ENCODE results near the gene BMERB1. TPM values are rescaled to one million over a fixed set of nuclear protein-coding genes. Genes with fewer than 3 reads are reported as not detected.
"Not testable (repeated sequence)": the region's sequence is repeated elsewhere in the genome, so short reads cannot be mapped to it uniquely, and the experiment has no call there.

Gene BMERB1
- polyA plus RNA-seq, 1 of the 3 experiments (the other 2 are of a cell fraction), result 33.9 TPM

DNA sequence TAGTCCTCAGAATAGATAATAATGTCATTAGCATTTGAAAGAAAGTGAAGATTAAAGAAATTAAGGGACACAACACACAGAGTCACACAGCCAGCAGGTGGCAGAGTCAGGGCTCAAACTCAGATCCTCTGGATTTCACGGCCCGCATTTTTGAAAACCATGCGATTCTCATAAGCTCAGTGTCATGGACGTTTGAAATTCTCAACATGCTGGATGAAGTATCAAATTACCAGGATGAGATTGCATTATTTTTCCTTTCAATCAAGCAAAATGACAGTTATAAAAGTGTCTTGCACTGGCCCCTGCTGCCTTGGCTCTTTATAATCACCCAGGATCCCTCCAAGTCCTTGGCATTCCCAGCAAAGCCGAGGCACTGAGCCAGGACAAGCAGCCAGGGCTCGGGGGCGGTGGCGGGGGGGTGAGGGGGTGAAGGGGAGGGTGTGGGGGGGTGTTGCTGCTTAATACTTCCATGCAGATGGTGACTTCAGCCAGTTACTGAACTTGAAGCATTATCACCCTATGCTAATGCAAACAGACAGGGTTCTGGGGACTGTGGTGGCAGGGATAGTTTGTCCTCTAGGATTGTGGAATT lies 6.6 kb upstream of the BMERB1 start (continued):
- TF ChIP-seq NRF1 (IDR thresholded peaks at IDR 0.05; ENCODE audit: low read depth, low read length), result no peak
- peak; percentile 69 for TF ChIP-seq RAD21 (IDR thresholded peaks at IDR 0.05; ENCODE audit: low read length)
- 0 out of 4 replicates have a peak, but pooled peaks of 1 of the 2 experiments have one; percentile 39 for TF ChIP-seq EP300 (IDR thresholded peaks at IDR 0.05; ENCODE audit: borderline replicate concordance in 1 of 2, low read depth in 1 of 2, low read length in 1 of 2)
- peak; percentile 80 for TF ChIP-seq SMC3 (IDR thresholded peaks at IDR 0.05; ENCODE audit: low read depth, low read length)
- no peak for TF ChIP-seq CHD2 (IDR thresholded peaks at IDR 0.05; ENCODE audit: low read length, partially characterized antibody)
- no peak for TF ChIP-seq FOXJ3 (CRISPR knock-in tag; IDR thresholded peaks at IDR 0.05)
- no peak for TF ChIP-seq JUND (IDR thresholded peaks at IDR 0.05)
- no peak for TF ChIP-seq GABPA (IDR thresholded peaks at IDR 0.05; ENCODE audit: low read depth)
- no peak for TF ChIP-seq FOXM1 (IDR thresholded peaks at IDR 0.05; ENCODE audit: low read depth)
- TF ChIP-seq SIN3A (IDR thresholded peaks at IDR 0.05; ENCODE audit: borderline replicate concordance, low read depth, low read length), result peak; percentile 61; the same call in 1 of the 2 replicates
- no peak for TF ChIP-seq FOSL2 (IDR thresholded peaks at IDR 0.05; ENCODE audit: borderline replicate concordance, low read depth)
- TF ChIP-seq NFIC (IDR thresholded peaks at IDR 0.05; ENCODE audit: borderline replicate concordance), result peak; percentile 46; the same call in 1 of the 2 replicates

DNA sequence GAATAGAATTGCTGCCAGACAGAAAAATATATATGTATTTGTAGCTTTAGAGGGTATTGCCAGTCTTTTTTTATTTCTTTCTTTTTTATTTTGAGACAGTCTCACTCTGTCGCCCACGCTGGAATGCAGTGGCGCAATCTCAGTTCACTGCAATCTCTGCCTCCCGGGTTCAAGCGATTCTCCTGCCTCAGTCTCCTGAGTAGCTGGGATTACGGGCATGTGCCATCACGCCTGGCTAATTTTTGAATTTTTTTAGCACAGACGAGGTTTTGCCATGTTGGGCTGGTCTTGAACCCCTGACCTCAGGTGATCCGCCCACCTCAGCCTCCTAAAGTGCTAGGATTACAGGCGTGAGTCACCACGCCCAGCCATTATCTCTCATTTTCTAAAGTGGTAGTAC lies 3.5 kb upstream of the BMERB1 start:
- H3K9ac ChIP-seq; H3K4me1 ChIP-seq (ENCODE audit: control insufficient read depth in 1 of 2, insufficient read depth in 2 of 2, low read depth in 1 of 2, low read length in 1 of 2); H2AFZ ChIP-seq (ENCODE audit: low read depth); DNase-seq; H3K36me3 ChIP-seq (replicated peaks in 1 of 2; ENCODE audit: control insufficient read depth in 1 of 2, insufficient read depth in 2 of 2, low read length in 1 of 2); H3K4me2 ChIP-seq; H3K9me2 ChIP-seq; H3K9me3 ChIP-seq; H3F3A ChIP-seq (replicated peaks; ENCODE audit: insufficient read depth); H3K4me3 ChIP-seq (ENCODE audit: low read depth in 2 of 2, low read length in 1 of 2); H4K20me1 ChIP-seq (ENCODE audit: insufficient read depth); H3K27me3 ChIP-seq (ENCODE audit: insufficient read depth); H3K27ac ChIP-seq (ENCODE audit: low read depth in 2 of 2, low read length in 1 of 2); H3K79me2 ChIP-seq (ENCODE audit: insufficient read depth); POLR2A ChIA-PET: not testable (repeated sequence)
- CTCF ChIA-PET, result interaction anchor here (1.0 kb wide), 1 partner anchor 120 kb away, joined by 5 read pairs; no protein-coding TSS in a partner anchor
- WGBS (ENCODE audit: low lambda C conversion rate), result 90% methylated on average over 11 of the region's 11 CpGs

DNA sequence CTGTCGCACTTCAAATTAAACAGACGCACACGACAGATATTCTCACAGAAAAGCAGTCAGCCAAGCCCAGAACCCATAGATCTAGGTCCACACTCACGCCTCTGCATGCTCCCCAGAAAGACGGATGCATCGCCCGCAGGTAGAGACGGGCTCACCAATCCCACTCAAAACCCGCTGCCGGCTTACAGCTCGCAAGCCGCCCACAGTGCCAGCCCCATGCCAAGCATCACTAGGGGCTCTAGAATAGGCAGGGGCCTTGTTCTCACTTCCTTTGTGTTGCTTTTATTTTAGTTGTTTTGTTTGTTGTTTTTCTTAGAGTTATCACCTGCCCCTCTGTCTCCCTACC lies 336 bp upstream of the BMERB1 start:
- Histone ChIP-seq H3K36me3 (replicated peaks in 1 of 2; ENCODE audit: control insufficient read depth in 1 of 2, insufficient read depth in 2 of 2, low read length in 1 of 2) (no peaks in the 10 kb centered on the region), H3K79me2 (ENCODE audit: insufficient read depth) (peaks cover 39% of the 10 kb centered on the region), H3K4me1 (ENCODE audit: control insufficient read depth in 1 of 2, insufficient read depth in 2 of 2, low read depth in 1 of 2, low read length in 1 of 2) (peaks cover 2 to 4% of the 10 kb centered on the region in 2 experiments; a peak in 1 of 4 replicates), H4K20me1 (ENCODE audit: insufficient read depth) (no peaks in the 10 kb centered on the region), H3K4me2 (peak overlapping the region; percentile 90), H3F3A (replicated peaks; ENCODE audit: insufficient read depth) (peaks cover under 1% of the 10 kb centered on the region), H3K27ac (ENCODE audit: low read depth in 2 of 2, low read length in 1 of 2) (peak overlapping the region in 1 of 2 experiments; percentile 85; a peak in 2 of 4 replicates), H2AFZ (ENCODE audit: low read depth) (peak overlapping the region; percentile 100), H3K9me2 (no peaks in the 10 kb centered on the region), H3K9ac (peak overlapping the region; percentile 43; the same call in 1 of the 2 replicates), H3K9me3 (no peaks in the 10 kb centered on the region), H3K27me3 (ENCODE audit: insufficient read depth) (no peaks in the 10 kb centered on the region), H3K4me3 (ENCODE audit: low read depth in 2 of 2, low read length in 1 of 2) (peak overlapping the region; percentile 73 to 78)
- ChIA-PET POLR2A (no interaction called here), CTCF (interaction anchor here (0.6 to 3.1 kb wide), 3 partner anchors 18 to 117 kb away, joined by 3 to 15 read pairs (median 3); no protein-coding TSS in a partner anchor)
- 19% methylated on average over 12 of the region's 12 CpGs for WGBS (ENCODE audit: low lambda C conversion rate)
- no peak for DNase-seq
- TF ChIP-seq, protein P1, sequence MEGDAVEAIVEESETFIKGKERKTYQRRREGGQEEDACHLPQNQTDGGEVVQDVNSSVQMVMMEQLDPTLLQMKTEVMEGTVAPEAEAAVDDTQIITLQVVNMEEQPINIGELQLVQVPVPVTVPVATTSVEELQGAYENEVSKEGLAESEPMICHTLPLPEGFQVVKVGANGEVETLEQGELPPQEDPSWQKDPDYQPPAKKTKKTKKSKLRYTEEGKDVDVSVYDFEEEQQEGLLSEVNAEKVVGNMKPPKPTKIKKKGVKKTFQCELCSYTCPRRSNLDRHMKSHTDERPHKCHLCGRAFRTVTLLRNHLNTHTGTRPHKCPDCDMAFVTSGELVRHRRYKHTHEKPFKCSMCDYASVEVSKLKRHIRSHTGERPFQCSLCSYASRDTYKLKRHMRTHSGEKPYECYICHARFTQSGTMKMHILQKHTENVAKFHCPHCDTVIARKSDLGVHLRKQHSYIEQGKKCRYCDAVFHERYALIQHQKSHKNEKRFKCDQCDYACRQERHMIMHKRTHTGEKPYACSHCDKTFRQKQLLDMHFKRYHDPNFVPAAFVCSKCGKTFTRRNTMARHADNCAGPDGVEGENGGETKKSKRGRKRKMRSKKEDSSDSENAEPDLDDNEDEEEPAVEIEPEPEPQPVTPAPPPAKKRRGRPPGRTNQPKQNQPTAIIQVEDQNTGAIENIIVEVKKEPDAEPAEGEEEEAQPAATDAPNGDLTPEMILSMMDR (IDR thresholded peaks at IDR 0.05), result no peak
- TF ChIP-seq, protein P2, sequence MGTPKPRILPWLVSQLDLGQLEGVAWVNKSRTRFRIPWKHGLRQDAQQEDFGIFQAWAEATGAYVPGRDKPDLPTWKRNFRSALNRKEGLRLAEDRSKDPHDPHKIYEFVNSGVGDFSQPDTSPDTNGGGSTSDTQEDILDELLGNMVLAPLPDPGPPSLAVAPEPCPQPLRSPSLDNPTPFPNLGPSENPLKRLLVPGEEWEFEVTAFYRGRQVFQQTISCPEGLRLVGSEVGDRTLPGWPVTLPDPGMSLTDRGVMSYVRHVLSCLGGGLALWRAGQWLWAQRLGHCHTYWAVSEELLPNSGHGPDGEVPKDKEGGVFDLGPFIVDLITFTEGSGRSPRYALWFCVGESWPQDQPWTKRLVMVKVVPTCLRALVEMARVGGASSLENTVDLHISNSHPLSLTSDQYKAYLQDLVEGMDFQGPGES (IDR thresholded peaks at IDR 0.05; ENCODE audit: low read depth, low read length), result no peak
- TF ChIP-seq, protein P3, sequence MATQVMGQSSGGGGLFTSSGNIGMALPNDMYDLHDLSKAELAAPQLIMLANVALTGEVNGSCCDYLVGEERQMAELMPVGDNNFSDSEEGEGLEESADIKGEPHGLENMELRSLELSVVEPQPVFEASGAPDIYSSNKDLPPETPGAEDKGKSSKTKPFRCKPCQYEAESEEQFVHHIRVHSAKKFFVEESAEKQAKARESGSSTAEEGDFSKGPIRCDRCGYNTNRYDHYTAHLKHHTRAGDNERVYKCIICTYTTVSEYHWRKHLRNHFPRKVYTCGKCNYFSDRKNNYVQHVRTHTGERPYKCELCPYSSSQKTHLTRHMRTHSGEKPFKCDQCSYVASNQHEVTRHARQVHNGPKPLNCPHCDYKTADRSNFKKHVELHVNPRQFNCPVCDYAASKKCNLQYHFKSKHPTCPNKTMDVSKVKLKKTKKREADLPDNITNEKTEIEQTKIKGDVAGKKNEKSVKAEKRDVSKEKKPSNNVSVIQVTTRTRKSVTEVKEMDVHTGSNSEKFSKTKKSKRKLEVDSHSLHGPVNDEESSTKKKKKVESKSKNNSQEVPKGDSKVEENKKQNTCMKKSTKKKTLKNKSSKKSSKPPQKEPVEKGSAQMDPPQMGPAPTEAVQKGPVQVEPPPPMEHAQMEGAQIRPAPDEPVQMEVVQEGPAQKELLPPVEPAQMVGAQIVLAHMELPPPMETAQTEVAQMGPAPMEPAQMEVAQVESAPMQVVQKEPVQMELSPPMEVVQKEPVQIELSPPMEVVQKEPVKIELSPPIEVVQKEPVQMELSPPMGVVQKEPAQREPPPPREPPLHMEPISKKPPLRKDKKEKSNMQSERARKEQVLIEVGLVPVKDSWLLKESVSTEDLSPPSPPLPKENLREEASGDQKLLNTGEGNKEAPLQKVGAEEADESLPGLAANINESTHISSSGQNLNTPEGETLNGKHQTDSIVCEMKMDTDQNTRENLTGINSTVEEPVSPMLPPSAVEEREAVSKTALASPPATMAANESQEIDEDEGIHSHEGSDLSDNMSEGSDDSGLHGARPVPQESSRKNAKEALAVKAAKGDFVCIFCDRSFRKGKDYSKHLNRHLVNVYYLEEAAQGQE (IDR thresholded peaks at IDR 0.05; ENCODE audit: low read depth, low read length), result no peak
- TF ChIP-seq RCOR1 (IDR thresholded peaks at IDR 0.05; ENCODE audit: low read length) (no peak), RAD21 (IDR thresholded peaks at IDR 0.05; ENCODE audit: low read length) (no peak), JUND (IDR thresholded peaks at IDR 0.05) (no peak)
- TF ChIP-seq, protein P4, sequence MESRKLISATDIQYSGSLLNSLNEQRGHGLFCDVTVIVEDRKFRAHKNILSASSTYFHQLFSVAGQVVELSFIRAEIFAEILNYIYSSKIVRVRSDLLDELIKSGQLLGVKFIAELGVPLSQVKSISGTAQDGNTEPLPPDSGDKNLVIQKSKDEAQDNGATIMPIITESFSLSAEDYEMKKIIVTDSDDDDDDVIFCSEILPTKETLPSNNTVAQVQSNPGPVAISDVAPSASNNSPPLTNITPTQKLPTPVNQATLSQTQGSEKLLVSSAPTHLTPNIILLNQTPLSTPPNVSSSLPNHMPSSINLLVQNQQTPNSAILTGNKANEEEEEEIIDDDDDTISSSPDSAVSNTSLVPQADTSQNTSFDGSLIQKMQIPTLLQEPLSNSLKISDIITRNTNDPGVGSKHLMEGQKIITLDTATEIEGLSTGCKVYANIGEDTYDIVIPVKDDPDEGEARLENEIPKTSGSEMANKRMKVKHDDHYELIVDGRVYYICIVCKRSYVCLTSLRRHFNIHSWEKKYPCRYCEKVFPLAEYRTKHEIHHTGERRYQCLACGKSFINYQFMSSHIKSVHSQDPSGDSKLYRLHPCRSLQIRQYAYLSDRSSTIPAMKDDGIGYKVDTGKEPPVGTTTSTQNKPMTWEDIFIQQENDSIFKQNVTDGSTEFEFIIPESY (IDR thresholded peaks at IDR 0.05; ENCODE audit: borderline replicate concordance, low read depth), result no peak
